ENCODE results near the gene TENT4B.

Gene TENT4B

DNA sequence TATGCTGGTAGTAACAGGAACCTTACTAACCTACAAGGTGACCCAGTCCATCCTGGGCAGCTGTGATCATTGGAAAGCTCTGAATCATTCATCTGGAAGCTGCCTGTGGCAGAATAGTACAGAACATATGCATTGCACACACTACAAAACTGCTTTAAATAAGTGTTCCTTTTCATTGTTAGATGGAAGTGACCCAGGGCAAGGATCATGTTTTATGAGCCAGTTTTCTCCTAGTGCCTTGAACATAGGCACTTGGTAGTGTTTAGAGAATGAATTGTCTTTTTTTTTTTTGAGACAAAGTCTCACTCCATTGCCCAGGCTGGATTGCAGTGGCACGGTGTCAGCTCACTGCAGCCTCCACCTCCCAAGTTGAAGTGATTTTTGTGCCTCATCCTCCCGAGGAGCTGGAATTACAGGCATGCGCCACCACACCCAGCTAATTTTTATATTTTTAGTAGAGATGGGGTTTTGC is 55.4 kb downstream of the TENT4B start:
- H3K27ac ChIP-seq, result no peak overlapping the region
- TF ChIP-seq, protein P1, sequence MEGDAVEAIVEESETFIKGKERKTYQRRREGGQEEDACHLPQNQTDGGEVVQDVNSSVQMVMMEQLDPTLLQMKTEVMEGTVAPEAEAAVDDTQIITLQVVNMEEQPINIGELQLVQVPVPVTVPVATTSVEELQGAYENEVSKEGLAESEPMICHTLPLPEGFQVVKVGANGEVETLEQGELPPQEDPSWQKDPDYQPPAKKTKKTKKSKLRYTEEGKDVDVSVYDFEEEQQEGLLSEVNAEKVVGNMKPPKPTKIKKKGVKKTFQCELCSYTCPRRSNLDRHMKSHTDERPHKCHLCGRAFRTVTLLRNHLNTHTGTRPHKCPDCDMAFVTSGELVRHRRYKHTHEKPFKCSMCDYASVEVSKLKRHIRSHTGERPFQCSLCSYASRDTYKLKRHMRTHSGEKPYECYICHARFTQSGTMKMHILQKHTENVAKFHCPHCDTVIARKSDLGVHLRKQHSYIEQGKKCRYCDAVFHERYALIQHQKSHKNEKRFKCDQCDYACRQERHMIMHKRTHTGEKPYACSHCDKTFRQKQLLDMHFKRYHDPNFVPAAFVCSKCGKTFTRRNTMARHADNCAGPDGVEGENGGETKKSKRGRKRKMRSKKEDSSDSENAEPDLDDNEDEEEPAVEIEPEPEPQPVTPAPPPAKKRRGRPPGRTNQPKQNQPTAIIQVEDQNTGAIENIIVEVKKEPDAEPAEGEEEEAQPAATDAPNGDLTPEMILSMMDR (IDR thresholded peaks at IDR 0.05), result no peak
- TF ChIP-seq ZFX (IDR thresholded peaks at IDR 0.05; ENCODE audit: borderline replicate concordance), result no peak

DNA sequence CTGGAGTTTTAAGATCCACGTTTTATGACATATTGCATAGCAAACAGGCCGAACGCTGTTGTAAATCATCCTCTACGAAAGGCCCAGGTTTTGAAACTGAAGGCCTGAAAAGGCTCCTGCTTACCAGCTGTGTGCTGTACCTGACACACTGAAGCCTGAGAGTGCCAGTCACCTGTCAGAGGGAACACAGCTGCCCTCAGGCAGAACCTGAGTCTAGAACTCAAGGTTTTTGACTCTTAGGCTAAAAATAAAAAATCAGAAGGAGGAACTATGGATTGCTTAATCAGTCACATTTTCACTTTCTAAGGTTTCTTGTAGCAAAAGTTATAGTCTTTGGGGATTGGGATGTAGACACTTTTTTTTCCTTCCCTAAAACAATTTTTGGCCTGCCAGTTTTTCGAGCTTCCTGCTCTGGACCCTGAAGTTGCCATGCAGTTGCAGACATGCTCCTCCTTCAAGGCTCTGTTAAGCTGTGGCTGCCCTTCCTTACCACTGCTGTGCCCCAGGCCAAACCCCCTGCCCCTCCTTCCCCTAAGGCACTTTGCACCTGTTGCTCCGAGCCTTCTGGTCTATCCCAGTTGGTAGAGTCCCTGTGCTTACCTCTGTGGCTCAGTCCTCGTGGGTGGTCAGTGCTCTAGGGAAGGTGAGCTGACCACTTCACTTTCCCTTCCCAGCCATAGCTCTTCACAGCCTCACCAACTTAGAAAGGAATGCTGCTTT is 56.6 kb downstream of the TENT4B start:
- no peak overlapping the region for H3K27ac ChIP-seq
- no peak for TF ChIP-seq ZFX (IDR thresholded peaks at IDR 0.05; ENCODE audit: borderline replicate concordance)
- TF ChIP-seq, protein P1 (IDR thresholded peaks at IDR 0.05), result no peak

DNA sequence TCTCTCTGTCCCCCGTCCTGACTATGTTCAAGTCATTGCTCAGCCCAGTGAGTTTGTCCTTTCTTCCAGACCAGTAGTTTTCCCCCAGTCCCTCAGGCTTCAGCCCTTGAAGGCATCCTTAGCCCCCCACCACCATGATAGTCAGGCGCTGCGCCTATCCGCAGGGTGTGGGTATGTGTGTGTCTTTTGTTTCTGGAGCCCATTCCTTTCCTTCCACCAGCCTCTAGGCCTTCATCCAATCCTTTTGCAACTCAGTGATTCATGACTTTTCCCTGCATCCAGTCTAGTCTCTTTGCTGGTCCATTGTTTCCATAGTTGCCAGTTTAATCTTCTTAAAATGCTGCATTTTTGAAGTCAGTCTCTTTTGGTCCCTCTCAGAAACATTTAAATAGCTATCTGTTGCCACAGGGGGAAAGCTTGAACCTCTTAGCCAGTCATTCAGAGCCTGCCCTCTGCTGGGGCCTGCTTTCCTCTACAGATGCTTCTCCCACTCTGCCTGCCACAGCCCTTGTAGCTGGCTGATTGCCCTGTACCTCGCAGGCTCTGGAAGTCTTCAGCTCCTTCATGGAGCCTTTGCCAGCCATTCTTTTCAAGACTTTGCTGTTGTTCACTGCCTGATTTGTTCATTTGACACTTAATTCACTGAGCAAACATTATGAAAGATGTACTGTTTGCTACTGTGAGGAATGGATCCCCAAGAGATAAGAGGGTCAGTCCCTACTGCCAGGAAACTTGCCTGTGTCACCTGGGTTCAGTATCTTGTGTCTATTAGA is 57.3 kb downstream of the TENT4B start:
- H3K27ac ChIP-seq, result no peak overlapping the region
- TF ChIP-seq ZFX (IDR thresholded peaks at IDR 0.05; ENCODE audit: borderline replicate concordance), result no peak
- TF ChIP-seq, protein P1 (IDR thresholded peaks at IDR 0.05), result peak; percentile 64

DNA sequence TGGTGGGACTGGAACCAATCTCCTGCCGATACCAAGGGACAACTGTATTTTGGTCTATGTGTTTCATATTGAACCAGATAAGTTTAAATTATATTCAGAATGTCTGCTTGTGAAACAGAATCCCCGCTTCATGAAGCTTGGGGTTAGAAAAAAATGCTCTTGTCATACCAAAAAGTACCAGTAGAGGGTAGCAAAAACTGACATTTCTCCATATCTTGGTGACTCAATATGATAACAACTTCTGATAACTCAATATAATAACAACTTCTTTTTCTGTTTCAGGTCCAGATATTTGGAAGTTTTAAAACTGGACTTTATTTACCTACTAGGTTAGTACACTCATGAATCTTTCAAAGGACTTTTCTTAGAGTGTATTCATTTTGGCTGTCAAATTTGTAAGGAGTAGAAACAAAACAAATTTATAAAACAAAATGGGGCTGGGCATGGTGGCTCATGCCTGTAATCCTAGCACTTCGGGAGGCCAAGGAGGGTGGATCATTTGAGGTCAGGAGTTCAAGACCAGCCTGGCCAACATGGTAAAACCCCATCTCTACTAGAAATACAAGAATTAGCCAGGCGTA is 60.9 kb downstream of the TENT4B start:
- H3K27ac ChIP-seq, result no peak overlapping the region
- no peak for TF ChIP-seq ZFX (IDR thresholded peaks at IDR 0.05; ENCODE audit: borderline replicate concordance)
- TF ChIP-seq, protein P1 (IDR thresholded peaks at IDR 0.05), result peak; percentile 76

DNA sequence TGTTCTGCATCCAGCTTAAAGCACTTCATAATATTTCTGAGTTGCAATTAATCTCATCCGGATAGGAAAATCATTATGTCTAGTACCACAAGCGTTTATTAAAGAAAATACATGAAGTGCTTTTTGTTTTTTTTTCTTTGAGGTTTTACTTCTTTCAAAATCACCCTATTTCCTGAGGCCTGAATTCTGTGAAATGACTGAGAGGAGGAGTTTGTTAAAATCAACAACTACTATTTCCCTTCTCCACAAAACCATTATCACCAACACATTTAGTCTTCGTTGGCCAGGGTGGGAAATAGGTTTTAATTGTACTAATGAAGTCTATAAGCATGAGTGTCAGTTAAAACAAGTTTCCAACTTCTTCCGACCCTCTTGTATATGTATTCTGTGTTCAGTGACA is 62.6 kb downstream of the TENT4B start:
- TF ChIP-seq, protein P1 (IDR thresholded peaks at IDR 0.05), result no peak
- TF ChIP-seq ZFX (IDR thresholded peaks at IDR 0.05; ENCODE audit: borderline replicate concordance), result no peak
- no peak overlapping the region for H3K27ac ChIP-seq

DNA sequence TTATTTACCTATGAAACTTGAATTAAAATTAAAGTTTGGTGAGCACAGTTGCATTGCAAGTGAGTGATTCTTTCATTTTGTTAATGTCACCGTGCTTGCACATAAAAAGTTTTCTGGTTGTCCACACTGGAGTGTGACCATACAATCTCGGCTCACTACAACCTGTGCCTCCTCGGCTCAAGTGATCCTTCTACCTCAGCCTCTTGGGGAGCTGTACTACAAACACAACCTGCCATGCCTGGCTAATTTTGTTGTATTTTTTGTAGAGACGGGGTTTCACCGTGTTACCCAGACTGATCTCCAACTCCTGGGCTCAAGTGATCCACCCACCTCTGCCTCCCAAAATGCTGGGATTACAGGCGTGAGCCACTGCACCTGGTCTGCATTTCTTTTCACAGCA is 63.1 kb downstream of the TENT4B start:
- H3K27ac ChIP-seq, result no peak overlapping the region
- TF ChIP-seq, protein P1 (IDR thresholded peaks at IDR 0.05), result no peak
- TF ChIP-seq ZFX (IDR thresholded peaks at IDR 0.05; ENCODE audit: borderline replicate concordance), result no peak
